T1000 (cell line): ENCODE measurements around the gene FAM149A.

Experiments used
- DNase-seq: peaks from one replicate; lab custom pipeline; 2025; ENCODE audit warnings: mixed read lengths; lab: John Stamatoyannopoulos, UW

Gene FAM149A

GRCh38 chr4:186158966-186159365, 54.5 kb downstream of the FAM149A start:
- DNase-seq = no peak

GRCh38 chr4:186159613-186160012, 55.1 kb downstream of the FAM149A start:
- no peak for DNase-seq

DNA sequence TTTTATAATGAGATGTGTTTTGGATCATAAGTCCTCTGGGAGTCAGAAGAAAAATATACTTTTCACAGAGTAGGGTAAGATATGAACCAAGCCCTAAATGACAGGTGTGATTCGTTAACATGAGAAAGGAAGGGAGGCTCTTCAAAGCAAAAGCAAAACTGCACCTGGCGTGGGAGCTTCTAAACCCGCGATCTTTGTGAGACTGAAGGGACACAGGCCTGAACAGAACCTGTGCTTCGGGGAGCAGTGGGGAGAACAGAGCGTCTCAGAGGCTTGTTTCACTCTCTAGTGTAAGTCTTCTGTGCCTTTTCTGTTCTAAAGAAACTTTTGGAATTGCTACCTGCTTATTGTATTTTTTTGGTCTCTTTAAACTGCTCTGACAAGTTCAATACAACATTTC, 56.6 kb downstream of the FAM149A start:
- no peak for DNase-seq

DNA sequence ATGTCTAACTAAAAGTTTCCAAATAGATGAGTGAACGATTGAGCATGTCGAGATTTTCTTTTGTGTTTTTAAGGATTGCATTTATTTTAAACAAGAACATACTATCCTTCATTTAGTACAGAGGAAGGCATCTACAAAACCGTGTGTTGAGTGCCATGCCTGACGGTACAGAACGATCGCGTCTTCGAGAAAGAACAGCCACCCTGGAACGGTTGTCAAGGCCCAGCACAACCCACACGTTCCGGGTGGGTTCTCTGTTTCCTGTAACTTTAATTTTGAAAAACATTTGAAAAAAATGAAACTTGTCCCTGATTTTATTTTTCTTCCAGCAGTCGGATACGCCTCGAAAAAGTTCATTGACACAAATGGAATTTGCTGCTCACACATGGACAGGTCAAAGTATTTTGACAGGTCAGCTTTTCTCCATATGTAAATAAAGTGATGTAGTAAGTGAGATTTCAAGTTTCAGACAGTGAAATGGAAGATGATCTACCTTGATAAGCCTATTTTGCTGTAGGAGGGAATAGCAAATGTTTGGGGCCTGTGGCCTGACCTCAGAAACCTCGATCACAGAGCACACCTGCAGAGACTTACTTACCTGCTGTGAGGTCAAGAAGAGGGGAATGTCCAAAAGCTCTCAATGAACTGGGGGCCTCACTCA, 62.5 kb downstream of the FAM149A start:
- DNase-seq = no peak

DNA sequence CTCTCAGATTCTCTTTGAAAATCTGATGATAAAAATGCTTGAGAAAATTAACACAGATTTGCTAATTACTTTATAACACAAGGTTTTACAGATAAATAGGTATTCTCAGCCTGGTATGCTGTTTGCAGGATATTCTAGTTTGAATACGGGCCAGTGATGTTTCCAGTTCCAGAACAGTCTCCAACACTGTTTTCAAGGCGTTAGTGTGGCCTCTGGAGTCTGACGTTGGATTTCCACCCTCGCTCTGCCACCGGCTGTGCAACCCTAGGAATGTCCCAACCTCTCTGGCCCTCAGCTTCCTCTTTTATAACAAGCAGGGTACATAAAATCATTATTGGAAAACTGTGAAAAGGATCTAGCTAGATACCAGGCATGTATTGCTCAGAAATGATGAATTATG, 63.1 kb downstream of the FAM149A start:
- no peak for DNase-seq

DNA sequence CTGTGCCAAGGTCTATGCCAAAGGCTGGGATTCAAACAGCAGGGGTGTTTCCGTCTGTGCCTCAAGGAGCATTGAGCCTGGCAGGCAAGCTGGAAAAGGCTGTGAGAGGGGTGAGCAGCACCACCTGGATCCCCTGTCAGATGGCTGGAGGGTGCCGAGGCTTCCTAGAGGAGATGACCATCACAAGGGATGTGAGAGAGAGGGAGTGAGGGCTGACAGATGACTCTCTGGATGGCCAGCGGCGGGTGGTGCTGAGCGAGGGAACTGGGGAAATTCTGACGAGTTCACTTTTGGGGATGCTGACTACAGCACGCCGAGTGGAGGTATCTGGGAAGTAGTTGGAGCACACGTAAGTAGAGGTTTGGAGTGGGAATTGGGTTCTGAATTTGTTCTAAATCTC, 64.2 kb downstream of the FAM149A start:
- no peak for DNase-seq

GRCh38 chr4:186169333-186169944, 64.9 kb downstream of the FAM149A start:
- no peak for DNase-seq

GRCh38 chr4:186169945-186170802, 65.7 kb downstream of the FAM149A start:
- no peak for DNase-seq

DNA sequence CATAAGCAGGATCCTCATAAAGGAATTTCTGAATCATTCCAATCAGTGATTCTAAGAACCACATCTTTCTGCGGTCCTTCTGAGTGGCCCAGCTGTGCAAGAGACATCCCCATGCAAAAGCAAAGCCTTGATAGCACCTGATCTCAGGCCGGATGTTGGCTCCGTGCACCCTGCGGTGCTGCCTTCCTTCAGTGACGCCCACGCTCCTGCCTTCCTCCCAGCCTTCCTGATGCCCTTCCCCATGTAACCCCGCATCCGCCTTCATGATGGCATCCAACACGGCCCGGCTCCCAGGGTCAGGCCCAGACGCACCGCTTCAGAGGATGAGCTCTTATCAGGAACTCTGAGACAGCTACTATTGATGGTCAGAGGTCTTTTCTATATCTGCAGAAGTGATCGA, 66.5 kb downstream of the FAM149A start:
- no peak for DNase-seq

DNA sequence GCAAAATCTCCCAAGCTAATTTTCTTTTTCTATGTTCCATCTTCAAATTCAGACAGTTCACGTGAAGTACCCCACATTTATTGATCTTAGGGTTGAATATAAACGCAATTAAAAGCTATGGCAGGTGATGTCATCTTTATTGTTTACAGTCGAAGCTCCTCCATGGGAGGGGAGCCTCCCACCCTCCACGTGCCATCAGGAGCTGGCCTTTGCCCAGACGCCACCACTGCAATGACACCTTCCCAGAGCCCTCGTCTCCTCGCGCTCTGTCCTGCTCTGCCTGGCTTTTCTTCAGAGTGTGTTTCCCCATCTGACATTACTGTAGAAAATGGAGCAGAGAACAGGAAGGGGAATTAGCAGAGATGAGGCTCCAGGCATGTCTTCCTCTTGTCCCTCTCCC, 68.0 kb downstream of the FAM149A start:
- no peak for DNase-seq

DNA sequence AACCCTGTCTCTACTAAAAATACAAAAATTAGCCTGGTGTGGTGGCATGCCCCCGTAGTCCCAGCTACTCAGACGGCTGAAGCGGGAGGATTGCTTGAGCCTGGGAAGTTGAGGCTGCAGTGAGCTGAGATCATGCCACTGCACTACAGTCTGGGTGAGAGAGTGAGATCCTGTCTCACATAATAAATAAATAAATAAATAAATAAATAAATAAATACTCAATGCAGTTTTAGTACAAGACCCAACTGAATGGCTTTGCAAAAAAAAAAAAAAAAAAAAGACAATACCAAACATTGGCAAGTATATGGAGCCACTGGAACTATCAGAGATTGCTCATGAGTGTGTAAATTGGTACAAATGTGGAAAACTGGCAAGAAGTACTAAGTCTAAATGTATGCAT, 83.6 kb downstream of the FAM149A start:
- no peak for DNase-seq

DNA sequence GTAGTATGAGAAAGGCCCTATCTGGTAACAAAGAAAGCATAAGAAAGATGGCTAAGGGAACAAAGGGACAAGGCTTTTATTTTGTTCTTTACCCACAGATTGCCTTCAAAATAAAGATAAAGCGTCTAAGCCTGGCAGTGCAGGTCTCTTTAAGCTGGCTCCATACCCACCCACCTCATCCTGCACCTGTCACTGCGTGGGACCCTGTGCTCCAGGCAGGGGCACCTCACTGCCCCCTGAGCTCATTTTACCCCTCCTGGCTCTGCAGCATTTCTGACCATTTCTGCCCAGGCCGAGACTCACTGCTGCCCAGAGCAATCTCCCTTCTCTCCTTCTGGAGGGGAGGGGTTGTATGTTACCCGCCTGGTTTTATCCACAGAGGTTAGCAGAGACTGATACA, 85.2 kb downstream of the FAM149A start:
- no peak for DNase-seq

DNA sequence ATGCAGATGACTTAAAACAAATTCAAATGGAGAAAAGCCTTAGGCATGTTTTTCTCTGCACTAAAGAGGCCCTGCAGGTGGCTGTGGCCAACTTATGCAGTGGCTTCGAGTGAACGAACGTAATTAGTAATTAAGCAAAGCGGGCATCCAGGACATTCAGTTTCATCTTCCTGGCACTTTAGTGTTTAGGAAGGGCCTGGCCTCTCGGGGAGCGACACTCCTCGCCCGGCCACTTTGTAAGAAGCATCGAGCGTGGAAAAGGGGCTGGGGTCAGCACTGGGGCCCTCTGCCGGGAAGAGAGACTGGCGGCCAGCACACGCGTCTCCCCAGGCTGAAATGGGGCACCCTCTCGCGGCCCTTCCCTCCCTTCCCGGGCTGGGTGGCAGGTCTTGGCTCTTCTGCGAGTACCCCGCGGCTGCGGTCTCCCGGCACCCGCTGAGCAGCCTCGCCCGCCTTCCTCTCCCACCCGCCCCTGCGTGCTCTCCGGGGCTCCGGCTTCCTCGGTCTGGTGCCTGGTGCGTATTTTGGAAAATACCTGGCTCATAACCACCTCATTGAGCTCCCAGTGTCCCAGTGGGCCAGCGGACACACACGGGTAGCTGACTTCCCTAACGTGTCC, 86.2 kb downstream of the FAM149A start:
- no peak for DNase-seq

DNA sequence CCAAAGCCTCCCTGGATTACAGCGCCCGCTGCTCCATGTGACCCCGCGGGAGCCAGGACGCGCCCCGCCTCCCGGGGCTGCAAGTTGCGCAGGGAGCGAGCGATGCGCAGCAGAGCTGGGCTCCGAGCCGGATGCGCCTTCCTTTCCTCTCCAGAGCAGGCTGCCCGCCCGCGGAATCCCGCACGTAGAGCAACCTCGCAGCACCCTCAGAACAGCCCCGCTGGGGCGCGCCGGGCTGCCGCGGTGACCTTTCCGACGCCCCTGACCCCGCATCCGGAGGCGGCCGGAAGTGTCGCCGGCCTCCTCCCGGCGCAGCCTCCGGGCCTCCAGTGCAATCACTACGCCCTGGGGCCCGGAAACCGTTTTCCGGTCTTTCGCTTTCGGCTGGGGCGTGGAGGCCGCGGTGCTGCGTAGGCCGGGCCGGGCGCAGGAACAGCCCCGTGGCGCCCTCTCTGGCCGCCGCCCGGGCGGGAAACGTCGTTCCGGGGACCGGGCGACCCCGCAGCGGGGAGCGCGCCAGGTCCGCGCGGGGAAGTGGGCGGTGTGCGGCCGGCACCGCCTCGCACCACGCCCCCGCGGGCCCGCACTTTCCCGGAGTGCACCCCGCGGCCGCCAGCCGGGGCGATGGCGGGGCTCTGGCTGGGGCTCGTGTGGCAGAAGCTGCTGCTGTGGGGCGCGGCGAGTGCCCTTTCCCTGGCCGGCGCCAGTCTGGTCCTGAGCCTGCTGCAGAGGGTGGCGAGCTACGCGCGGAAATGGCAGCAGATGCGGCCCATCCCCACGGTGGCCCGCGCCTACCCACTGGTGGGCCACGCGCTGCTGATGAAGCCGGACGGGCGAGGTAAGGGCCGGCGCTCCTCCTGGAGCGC, 86.9 kb downstream of the FAM149A start, which contains the start of gene CYP4V2:
Gene CYP4V2 (plus strand): TSS at position 368 of the 866 bp plus-strand sequence. CDS start 257 bp downstream, at position 625.
- DNase-seq = no peak

- DNase-seq = no peak
Measured at GRCh38 chr4:186192066-186192612, 87.6 kb downstream of the FAM149A start.

GRCh38 chr4:186193851-186194250, 89.3 kb downstream of the FAM149A start:
- DNase-seq = no peak

GRCh38 chr4:186196063-186196462, 91.6 kb downstream of the FAM149A start:
- no peak for DNase-seq

DNA sequence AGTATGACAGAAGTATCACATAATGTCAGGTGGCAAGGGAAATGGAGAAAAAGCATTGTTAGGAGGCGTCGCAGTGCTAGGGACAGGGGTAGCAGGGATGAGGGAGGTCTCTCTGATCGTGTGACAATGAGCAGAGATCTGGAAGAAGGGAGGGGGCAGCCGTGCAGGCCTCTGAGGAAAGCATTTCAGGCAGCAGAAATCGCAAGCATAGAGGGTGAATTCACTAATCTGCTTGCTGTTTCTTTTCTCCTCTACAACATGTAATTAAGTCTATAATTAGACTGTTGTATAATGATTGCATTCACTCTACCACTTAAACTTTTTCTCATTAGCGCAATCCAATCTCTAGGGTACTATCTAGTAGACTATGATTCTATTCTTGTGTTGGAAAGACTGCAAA, 96.0 kb downstream of the FAM149A start:
- DNase-seq = no peak

GRCh38 chr4:186201010-186201409, 96.5 kb downstream of the FAM149A start:
- DNase-seq = no peak

DNA sequence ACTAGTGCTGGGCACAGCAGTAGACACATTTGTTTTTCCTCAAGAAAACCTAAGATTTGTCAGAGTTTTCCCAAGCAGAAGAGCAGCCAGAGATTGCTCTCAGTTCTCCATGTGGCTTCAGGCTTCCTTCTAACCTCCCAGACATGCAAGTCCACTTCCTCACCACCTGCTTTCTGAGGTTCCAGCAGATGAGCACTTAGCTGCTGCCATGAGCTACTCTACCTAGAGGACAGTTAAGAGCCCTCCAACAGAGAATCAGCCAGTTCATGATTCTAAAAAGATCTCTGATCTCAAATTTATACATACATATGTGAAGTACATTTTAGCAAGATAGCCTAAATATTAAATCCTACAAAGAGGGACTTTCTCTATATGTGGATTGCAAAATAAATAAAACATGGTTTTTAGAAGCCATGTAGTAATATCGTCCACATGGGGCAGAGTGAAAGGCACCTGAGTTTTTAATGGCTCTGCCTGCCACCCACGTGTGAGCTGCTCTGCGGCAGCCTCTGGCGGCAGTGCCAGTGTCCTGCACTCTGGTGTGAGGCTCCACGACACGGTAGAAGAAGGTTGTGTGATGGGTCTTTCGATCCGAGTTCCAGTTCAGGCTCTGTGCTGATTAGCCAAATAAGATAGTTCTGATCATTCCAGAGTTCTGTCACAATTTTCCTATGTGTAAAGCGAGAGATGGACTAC, 97.2 kb downstream of the FAM149A start:
- DNase-seq = no peak
